ENCODE results near the gene BRD3OS. TPM values are rescaled to one million over a fixed set of nuclear protein-coding genes. Genes with fewer than 3 reads are reported as not detected.
A peak's percentile ranks its signal among the peaks of the same experiment; 100 is the strongest.

BRD3OS gene
- total RNA-seq, 1 donor from 2014 or later, result 11.4 TPM

- H3K27me3 Mint-ChIP-seq (ENCODE audit: unreplicated experiment), result peaks cover 2% of the 10 kb centered on the region
- H3K36me3 Mint-ChIP-seq (ENCODE audit: low read depth, unreplicated experiment), result no peaks in the 10 kb centered on the region
- DNase-seq (ENCODE audit: low spot score), result no peak
- H3K4me3 Mint-ChIP-seq (ENCODE audit: unreplicated experiment), result no peak overlapping the region
- H3K27ac Mint-ChIP-seq (ENCODE audit: unreplicated experiment), result peak overlapping the region; percentile 80
- no peaks in the 10 kb centered on the region for H3K9me3 Mint-ChIP-seq (ENCODE audit: unreplicated experiment)
- H3K4me1 Mint-ChIP-seq (ENCODE audit: unreplicated experiment), result peaks cover 21% of the 10 kb centered on the region
- no peak for TF ChIP-seq CTCF (IDR thresholded peaks at IDR 0.05; ENCODE audit: unreplicated experiment)
Measured at GRCh38 chr9:133979921-133980863, 45.1 kb upstream of the BRD3OS start.

DNA sequence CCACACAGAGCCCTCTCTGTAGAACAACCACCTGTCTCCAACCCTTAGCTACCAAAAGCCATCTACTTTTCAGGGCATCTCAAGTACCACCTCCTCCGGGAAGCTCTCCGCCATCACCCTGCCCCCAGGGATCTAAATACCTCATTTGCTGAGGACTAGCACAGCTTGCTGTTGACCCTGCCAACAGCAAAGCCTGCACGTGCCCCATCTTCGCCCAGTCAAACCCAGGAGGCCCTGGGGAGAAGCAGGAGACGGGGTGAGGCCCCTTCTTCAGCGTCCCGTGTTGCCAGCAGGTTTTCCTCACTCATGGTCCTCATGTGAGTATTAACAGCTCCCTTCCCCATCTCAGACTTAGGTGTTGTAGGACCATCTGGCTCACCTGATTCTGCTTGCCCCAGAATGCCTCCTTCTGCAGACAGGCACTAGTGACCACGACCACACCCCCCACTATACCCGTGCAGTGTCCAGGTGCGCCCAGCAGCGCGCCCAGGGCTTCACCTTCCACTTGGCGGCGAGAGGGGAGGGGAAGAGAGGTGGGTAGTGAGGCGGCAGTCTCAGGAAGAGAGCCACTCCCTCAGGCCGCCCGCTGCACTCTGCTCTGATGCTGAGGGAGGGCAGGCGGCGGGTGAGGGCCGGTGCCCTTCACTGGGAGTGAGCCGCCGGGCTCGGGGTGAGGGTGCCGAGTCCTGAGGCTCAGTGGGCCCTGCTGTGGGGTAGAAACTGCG is 44.3 kb upstream of the BRD3OS start:
- Mint-ChIP-seq H3K27me3 (ENCODE audit: unreplicated experiment) (peaks cover 2% of the 10 kb centered on the region), H3K4me3 (ENCODE audit: unreplicated experiment) (no peak overlapping the region), H3K4me1 (ENCODE audit: unreplicated experiment) (peaks cover 20% of the 10 kb centered on the region), H3K27ac (ENCODE audit: unreplicated experiment) (peak overlapping the region; percentile 43), H3K36me3 (ENCODE audit: low read depth, unreplicated experiment) (no peaks in the 10 kb centered on the region), H3K9me3 (ENCODE audit: unreplicated experiment) (no peaks in the 10 kb centered on the region)
- DNase-seq (ENCODE audit: low spot score), result no peak
- no peak for TF ChIP-seq CTCF (IDR thresholded peaks at IDR 0.05; ENCODE audit: unreplicated experiment)

- no peak overlapping the region for H3K27ac Mint-ChIP-seq (ENCODE audit: unreplicated experiment)
- peaks cover 3% of the 10 kb centered on the region for H3K27me3 Mint-ChIP-seq (ENCODE audit: unreplicated experiment)
- H3K9me3 Mint-ChIP-seq (ENCODE audit: unreplicated experiment), result no peaks in the 10 kb centered on the region
- H3K4me1 Mint-ChIP-seq (ENCODE audit: unreplicated experiment), result peaks cover 20% of the 10 kb centered on the region
- no peak for TF ChIP-seq CTCF (IDR thresholded peaks at IDR 0.05; ENCODE audit: unreplicated experiment)
- H3K36me3 Mint-ChIP-seq (ENCODE audit: low read depth, unreplicated experiment), result no peaks in the 10 kb centered on the region
- no peak for DNase-seq (ENCODE audit: low spot score)
- H3K4me3 Mint-ChIP-seq (ENCODE audit: unreplicated experiment), result no peak overlapping the region
Measured at GRCh38 chr9:133981589-133981957, 43.7 kb upstream of the BRD3OS start.

- H3K4me1 Mint-ChIP-seq (ENCODE audit: unreplicated experiment), result peaks cover 20% of the 10 kb centered on the region
- no peak overlapping the region for H3K27ac Mint-ChIP-seq (ENCODE audit: unreplicated experiment)
- H3K27me3 Mint-ChIP-seq (ENCODE audit: unreplicated experiment), result peaks cover 3% of the 10 kb centered on the region
- H3K9me3 Mint-ChIP-seq (ENCODE audit: unreplicated experiment), result no peaks in the 10 kb centered on the region
- no peak for TF ChIP-seq CTCF (IDR thresholded peaks at IDR 0.05; ENCODE audit: unreplicated experiment)
- no peak for DNase-seq (ENCODE audit: low spot score)
- H3K36me3 Mint-ChIP-seq (ENCODE audit: low read depth, unreplicated experiment), result no peaks in the 10 kb centered on the region
- no peak overlapping the region for H3K4me3 Mint-ChIP-seq (ENCODE audit: unreplicated experiment)
Measured at GRCh38 chr9:133981958-133982681, 43.2 kb upstream of the BRD3OS start.

Measured in endothelial cell (in vitro differentiated cells).